Small intestine (tissue), 7 donors: ENCODE data around the gene POLDIP3. TPM values are rescaled to one million over a fixed set of nuclear protein-coding genes. Genes with fewer than 3 reads are reported as not detected.

ENCODE experiments used
- DNase-seq, 2 donors: peaks; one replicate each; pipeline versions ENCODE4 v3.0.0 to v3.0.0-alpha.2; 2013
- FAIRE-seq: peaks from 2 replicates; lab custom pipeline; 2012; peaks lifted over from hg19 to GRCh38; lab: Jason Lieb, UNC
- H3K27ac ChIP-seq, 3 donors: one replicate each; pipeline ENCODE4 v1.5.1; 2013; ENCODE audit warnings: low read length in 2 of 3, mild to moderate bottlenecking in 2 of 3, control low read depth in 1 of 3, inconsistent platforms in 1 of 3, low read depth in 1 of 3, moderate library complexity in 1 of 3
- H3K27me3 ChIP-seq, 3 donors: one replicate each; pipeline ENCODE4 v1.6.1; 2013; ENCODE audit warnings: low read length in 3 of 3, inconsistent platforms in 1 of 3; ENCODE audit not compliant: control insufficient read depth in 3 of 3, insufficient read depth in 3 of 3
- H3K36me3 ChIP-seq, 3 donors: one replicate each; pipeline ENCODE4 v1.6.1; 2013; ENCODE audit warnings: low read length in 3 of 3, inconsistent platforms in 1 of 3, low read depth in 1 of 3, mild to moderate bottlenecking in 1 of 3, moderate library complexity in 1 of 3; ENCODE audit not compliant: control insufficient read depth in 3 of 3, insufficient read depth in 2 of 3
- H3K4me1 ChIP-seq, 3 donors: one replicate each; pipeline ENCODE4 v1.6.1; 2013; ENCODE audit warnings: low read length in 2 of 3, inconsistent platforms in 1 of 3, low read depth in 1 of 3, mild to moderate bottlenecking in 1 of 3, moderate library complexity in 1 of 3; ENCODE audit not compliant: control insufficient read depth in 3 of 3, insufficient read depth in 2 of 3
- H3K4me3 ChIP-seq, 3 donors: one replicate each; pipeline ENCODE4 v1.5.1; 2013; ENCODE audit warnings: low read length in 3 of 3, control low read depth in 1 of 3, inconsistent platforms in 1 of 3, low read depth in 1 of 3, mild to moderate bottlenecking in 1 of 3, moderate library complexity in 1 of 3
- H3K9me3 ChIP-seq, 2 donors: one replicate each; pipeline ENCODE4 v1.6.1; 2013; ENCODE audit warnings: low read depth in 1 of 2, low read length in 1 of 2; ENCODE audit not compliant: control insufficient read depth in 2 of 2, insufficient read depth in 1 of 2
- WGBS, 3 donors: extraction: QIAGEN DNeasy Blood & Tissue Kit; methylation state at CpG; one replicate each; pipeline ENCODE4 v1.1.7; 2013; 5-methylcytosine and 5-hydroxymethylcytosine counted together
- polyA plus RNA-seq, 4 donors: library from polyadenylated mRNA; stranded (reverse) in 3 of 4; unstranded in 1 of 4; fragments of 200-250 nt in 3 of 4; fragments of 120-200 nt in 1 of 4; gene quantifications; one replicate each; pipeline versions ENCODE4 v1.2.1 to v1.2.3, GENCODE V29; 2013
- donor health status: healthy with polysubstance abuse.
- donor health status: control.
- donor health status: control.
- donor health status: Bipolar disorder and iron deficiency.
- donor health status: healthy.

Gene POLDIP3
- polyA plus RNA-seq, 4 donors: 23.5 to 58.6 (median 32.4) TPM

DNA sequence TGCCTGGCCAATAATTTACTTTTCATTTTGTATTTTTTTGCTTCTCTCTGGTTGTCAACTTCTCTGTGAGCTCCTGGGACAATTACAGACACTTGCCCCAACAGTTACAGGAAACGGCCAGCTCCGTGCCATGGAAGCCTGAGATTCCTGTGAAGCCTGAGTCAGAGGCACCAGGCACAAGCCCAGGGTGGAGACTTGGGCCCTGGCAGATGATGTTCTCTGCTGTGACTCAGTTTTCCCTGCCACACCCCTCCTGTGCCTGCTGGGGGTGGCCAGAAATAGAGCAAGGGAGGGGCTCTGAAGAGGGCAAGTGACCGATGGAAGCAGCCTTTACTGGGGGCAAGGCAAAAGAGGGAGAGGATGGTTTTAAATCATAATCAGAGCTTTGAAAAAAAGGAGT is 20.8 kb upstream of the POLDIP3 start:
- Histone ChIP-seq H3K36me3 (peaks cover 9 to 70% (median 11%) of the 10 kb centered on the region in 3 donors), H3K4me1 (peaks cover 0 to 2% (median 0%) of the 10 kb centered on the region in 3 donors), H3K9me3 (no peaks in the 10 kb centered on the region), H3K27me3 (no peaks in the 10 kb centered on the region), H3K4me3 (no peak overlapping the region), H3K27ac (peak overlapping the region in 1 of 3 donors; percentile 32)
- 66 to 81% (median 72%) methylated on average over 3 of the region's 3 CpGs for WGBS, 3 donors
- DNase-seq (peak in 1 of 2 donors; percentile 28), FAIRE-seq (no peak)

DNA sequence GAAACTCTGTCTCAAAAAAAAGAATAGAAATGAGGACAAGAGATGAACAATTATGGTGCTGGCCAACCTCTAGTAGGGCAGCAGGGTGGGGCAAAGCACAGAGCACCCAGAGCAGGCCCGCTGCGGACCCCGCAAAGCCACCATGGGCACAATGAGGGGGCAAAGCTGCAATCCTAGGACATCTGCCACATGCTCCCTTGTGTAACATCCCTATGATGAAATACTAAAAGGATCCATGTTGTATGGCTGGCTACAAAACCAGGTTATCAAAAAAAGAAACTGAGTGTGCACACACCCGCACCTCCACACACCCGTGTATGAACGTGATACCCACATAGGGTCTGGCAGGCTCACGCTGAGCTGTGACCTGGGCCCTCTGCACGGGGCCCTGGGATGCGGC is 18.3 kb upstream of the POLDIP3 start:
- peaks cover 13 to 91% (median 14%) of the 10 kb centered on the region in 3 donors for H3K36me3 ChIP-seq

DNA sequence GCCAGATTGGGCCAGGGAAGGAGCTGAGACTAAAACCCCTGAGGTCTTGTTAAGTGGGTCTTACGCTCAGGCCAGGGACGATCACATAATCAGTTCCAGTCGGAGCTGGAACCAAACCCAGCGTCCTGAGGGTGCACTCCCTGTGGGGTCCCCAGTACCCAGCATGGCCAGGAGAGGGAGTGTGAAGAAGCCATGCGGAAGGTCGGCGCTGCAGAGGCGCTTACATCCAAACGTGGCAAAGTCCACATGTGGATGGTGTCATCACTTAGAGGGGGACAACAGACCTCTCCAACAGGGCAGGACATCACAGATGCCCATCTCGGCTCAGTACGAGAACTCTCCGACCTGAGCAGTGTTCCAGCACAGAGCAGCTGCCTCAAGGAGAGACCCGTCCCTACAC is 17.4 kb upstream of the POLDIP3 start:
- 86 to 91% (median 88%) methylated on average over 13 of the region's 13 CpGs for WGBS, 3 donors
- FAIRE-seq: no peak
- H3K27ac ChIP-seq: no peak overlapping the region
- no peaks in the 10 kb centered on the region for H3K27me3 ChIP-seq
- H3K9me3 ChIP-seq: no peaks in the 10 kb centered on the region
- H3K4me1 ChIP-seq: peaks cover 0 to 2% (median 0%) of the 10 kb centered on the region in 3 donors
- DNase-seq: no peak
- peaks cover 14 to 92% (median 19%) of the 10 kb centered on the region in 3 donors for H3K36me3 ChIP-seq
- no peak overlapping the region for H3K4me3 ChIP-seq

More for the DNA sequence above, 18.3 kb upstream of the POLDIP3 start:
- no peak for FAIRE-seq
- no peak overlapping the region for H3K27ac ChIP-seq
- no peaks in the 10 kb centered on the region for H3K27me3 ChIP-seq
- no peak for DNase-seq
- peaks cover 0 to 2% (median 0%) of the 10 kb centered on the region in 3 donors for H3K4me1 ChIP-seq
- H3K9me3 ChIP-seq: no peaks in the 10 kb centered on the region
- H3K4me3 ChIP-seq: no peak overlapping the region
- WGBS, 3 donors: 88 to 95% (median 94%) methylated on average over 9 of the region's 9 CpGs

DNA sequence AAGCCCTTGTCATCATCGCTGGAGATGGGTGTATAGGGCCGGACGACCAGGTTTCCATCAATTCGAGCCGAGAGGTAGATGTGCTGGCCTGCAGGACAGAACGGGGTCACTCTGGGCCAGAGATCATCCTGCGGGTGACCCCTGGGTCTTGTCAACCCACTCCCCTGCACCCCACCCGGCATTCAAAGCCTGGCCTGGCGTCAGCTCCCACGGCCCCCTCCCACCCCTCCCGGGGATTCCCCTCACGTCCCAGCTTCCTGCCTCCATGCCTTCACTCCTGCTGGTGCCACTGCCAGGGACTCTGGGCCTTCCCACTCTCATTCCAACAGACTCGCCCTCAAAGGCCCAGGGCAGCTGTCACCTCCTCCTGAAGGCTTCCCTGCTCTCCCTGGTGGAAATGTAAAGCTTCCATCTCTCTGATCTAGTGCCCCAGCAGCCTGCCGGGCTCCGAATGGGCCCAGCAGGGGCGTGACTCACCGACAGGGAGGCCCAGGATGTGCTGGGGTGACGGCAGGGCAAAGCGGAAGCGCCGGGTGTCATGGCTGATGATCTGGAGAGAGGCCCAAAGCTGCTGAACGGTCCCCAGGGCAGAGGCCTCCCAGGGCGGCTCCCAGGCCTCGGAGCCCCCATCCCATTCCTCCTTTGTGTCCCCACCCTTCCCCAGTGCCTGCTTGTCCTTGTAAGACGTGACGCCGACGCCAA is 16.4 kb upstream of the POLDIP3 start:
- DNase-seq (no peak), FAIRE-seq (no peak)
- WGBS, 3 donors: 91 to 93% (median 92%) methylated on average over 28 of the region's 28 CpGs
- Histone ChIP-seq H3K36me3 (peaks cover 18 to 94% (median 22%) of the 10 kb centered on the region in 3 donors), H3K27me3 (no peaks in the 10 kb centered on the region), H3K4me1 (peaks cover 0 to 2% (median 0%) of the 10 kb centered on the region in 3 donors), H3K27ac (no peak overlapping the region), H3K4me3 (no peak overlapping the region), H3K9me3 (no peaks in the 10 kb centered on the region)

DNA sequence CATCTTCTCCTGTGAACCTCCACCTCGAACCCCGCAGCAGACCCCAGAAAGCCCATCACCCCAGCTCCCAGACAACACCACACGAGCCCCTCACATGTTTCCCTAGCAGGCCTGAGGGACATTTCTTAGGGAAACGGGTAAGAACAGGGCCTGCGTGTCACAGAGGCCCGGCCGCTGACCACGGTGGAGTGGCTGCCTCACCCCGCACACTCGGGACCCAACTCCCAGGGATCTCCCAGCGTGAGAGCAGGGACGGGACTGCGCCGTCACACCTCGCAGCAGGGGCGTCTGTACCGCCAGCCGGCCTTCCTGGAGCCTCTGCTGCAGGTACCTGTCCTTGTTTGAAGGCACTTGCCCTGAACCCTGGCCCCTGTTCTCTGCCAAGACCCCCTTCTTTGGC is 15.5 kb upstream of the POLDIP3 start:
- Histone ChIP-seq H3K27me3 (no peaks in the 10 kb centered on the region), H3K4me3 (no peak overlapping the region), H3K9me3 (no peaks in the 10 kb centered on the region), H3K4me1 (no peaks in the 10 kb centered on the region), H3K36me3 (peaks cover 13 to 94% (median 25%) of the 10 kb centered on the region in 3 donors), H3K27ac (no peak overlapping the region)
- DNase-seq: no peak
- 94 to 98% (median 97%) methylated on average over 18 of the region's 18 CpGs for WGBS, 3 donors
- FAIRE-seq: no peak

DNA sequence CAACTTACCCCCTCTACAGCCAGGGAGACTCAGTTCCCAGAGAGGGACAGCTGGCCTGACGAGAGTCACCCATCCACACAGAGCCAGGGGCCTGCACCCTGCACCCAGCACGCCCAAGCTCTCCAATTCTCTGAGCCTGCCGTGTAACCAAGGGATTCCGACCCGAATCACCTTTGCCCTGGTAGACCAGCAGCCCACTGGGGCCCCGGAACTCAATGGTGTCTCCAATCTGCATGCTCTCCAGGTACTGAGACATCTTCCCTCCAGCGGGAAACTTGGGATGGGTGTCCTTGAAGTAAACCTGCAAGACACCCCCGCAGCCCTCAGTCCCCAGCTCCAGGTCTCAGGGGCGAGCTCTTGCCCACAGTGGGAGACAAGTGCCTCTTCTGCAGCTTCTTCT is 13.3 kb upstream of the POLDIP3 start:
- Histone ChIP-seq H3K36me3 (peaks cover 13 to 98% (median 25%) of the 10 kb centered on the region in 3 donors), H3K27ac (no peak overlapping the region), H3K9me3 (no peaks in the 10 kb centered on the region), H3K4me3 (no peak overlapping the region), H3K27me3 (no peaks in the 10 kb centered on the region), H3K4me1 (peaks cover 0 to 9% (median 0%) of the 10 kb centered on the region in 3 donors)
- FAIRE-seq (no peak), DNase-seq (no peak)
- WGBS, 3 donors: 89 to 93% (median 89%) methylated on average over 9 of the region's 9 CpGs

DNA sequence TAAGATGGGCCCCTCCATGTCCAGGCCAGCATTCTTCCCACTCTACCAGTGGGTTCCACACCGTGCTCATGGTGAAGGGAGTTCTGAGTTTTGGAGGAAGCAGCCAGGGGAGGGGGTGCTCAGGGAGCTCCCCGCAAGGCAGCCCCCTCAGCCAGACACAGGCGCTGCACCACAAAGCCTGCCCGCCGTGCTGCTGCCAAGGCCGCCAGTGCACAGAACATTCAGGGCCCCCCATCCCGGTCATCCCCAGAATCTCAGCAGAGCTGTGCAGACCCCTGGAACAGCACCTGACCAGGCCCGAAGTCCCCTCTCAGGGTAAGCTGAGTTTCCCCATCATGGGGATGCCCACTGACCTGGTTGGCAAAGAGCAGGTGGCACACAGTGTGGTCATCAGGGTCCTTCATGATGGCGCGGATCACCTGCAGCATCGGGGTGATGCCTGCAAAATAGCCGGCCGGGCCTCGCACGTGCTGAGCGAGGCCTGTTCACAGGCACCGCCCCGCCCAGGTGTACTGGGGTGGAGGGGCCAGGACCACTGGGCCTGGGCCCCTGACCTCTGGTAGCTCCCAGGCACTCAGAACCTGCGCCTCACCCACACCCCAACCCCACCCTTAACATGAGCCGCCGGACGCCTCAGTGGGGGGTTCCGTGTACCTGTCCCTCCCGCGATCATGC is 12.4 kb upstream of the POLDIP3 start:
- H3K4me1 ChIP-seq: peaks cover 0 to 11% (median 0%) of the 10 kb centered on the region in 3 donors
- FAIRE-seq (no peak), DNase-seq (no peak)
- H3K27me3 ChIP-seq: no peaks in the 10 kb centered on the region
- H3K4me3 ChIP-seq: no peak overlapping the region
- no peaks in the 10 kb centered on the region for H3K9me3 ChIP-seq
- 95% methylated on average over 21 to 25 of the region's 25 CpGs for WGBS, 3 donors
- H3K27ac ChIP-seq: no peak overlapping the region
- peaks cover 13 to 98% (median 25%) of the 10 kb centered on the region in 3 donors for H3K36me3 ChIP-seq

DNA sequence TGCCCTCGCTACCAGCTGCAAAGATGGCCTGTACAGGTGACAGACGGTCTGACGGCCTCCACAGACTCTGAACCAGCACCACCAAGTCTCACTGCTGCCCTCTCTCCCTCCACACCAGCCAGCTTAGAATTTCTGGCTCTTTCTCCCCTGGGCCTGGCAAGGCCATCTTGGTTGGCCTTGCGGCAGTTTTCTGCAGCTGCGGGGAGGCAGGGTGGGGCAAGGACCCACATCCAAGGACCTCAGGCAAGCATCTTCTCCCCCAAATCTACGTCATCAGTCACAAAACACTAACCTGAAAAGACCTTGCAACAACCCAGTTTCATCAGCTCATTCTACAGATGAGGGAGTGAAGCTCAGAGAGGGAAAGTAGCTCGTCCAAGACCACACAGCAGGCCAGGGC is 11.7 kb upstream of the POLDIP3 start:
- Histone ChIP-seq H3K36me3 (peaks cover 13 to 95% (median 25%) of the 10 kb centered on the region in 3 donors), H3K27ac (no peak overlapping the region), H3K27me3 (no peaks in the 10 kb centered on the region), H3K4me3 (no peak overlapping the region), H3K4me1 (peaks cover 0 to 11% (median 0%) of the 10 kb centered on the region in 3 donors), H3K9me3 (no peaks in the 10 kb centered on the region)
- FAIRE-seq (no peak), DNase-seq (no peak)
- 94 to 96% (median 96%) methylated on average over 7 of the region's 7 CpGs for WGBS, 3 donors
